D341Med (cell line): ENCODE measurements around the gene ACKR2.

Experiments used
- DNase-seq: peaks from one replicate; pipeline ENCODE4 v3.0.0; 2012; ENCODE audit warnings: low spot score

ACKR2 gene, protein sequence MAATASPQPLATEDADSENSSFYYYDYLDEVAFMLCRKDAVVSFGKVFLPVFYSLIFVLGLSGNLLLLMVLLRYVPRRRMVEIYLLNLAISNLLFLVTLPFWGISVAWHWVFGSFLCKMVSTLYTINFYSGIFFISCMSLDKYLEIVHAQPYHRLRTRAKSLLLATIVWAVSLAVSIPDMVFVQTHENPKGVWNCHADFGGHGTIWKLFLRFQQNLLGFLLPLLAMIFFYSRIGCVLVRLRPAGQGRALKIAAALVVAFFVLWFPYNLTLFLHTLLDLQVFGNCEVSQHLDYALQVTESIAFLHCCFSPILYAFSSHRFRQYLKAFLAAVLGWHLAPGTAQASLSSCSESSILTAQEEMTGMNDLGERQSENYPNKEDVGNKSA

DNA sequence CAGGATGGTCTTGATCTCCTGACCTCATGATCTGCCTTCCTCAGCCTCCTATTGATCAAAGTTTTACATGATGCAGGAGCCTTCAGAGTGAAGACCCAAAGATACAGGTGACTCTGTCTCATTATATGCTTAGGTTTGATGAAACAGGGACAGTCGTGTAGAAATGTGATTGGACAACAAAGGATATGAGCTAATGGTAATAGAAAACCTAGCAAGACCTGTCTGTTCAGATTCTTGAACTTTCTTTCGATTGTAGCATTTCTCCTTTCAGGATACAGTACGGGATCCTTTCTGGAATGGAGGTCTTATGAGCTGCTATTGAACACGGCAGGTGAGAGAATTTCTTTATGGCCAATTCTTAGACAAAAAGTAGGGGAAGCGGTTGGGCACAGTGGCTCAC lies at the start of gene ACKR2:
Gene ACKR2 (plus strand): TSS at position 244 of the 400 bp plus-strand sequence. CDS start 55,058 bp downstream, outside the sequence.
- DNase-seq, result no peak

DNA sequence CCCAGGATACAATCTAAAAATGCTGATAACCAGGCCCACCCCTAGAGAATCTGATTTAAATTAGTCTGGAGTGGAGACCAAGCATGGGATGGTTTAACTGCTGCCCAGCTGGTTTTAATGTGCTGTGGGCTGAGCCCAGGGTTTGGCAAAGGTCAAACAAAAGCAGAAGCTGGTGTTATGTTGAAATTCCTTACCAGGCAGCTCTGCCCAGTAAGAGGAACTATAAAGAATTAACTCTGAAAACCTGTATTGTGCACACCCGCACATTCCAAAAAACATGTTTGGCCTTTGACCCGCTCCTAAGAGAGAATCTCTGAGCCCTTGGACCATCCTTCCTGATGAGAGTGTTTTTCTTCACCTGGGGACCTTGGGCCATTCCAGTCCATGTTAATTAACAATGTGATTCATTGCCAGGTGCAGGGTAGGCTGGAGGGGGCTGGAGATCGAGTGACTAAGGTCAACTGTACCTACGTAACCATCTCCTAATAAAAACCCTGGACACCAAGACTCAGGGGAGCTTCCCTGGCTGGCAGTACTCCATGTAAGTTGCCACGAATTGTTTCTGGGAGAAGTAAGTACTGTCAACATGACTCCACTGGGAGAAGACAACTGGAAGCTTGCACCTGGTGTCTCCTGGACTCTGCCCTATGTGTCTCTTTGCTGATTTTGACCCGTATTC lies 47.1 kb upstream of the ACKR2 start:
- DNase-seq, result no peak

DNA sequence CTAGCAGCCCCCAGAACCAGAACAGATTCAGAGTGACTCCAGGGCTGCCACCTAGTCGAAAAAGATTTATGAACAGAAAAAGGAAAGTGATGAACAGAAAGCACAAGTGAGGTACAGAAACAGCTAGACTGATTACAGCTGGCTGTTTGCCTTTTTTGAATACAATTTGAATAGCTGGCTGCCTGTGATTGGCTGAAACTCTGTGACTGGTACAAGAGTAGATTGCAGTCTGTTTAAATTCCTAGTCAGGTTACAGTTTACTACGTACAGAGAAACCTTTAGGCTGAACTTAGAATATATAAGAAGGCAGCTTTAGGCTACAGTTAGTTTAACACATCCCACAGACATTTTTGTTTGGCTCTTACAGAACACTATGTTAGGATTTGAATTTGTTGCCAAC lies 46.2 kb upstream of the ACKR2 start:
- no peak for DNase-seq

DNA sequence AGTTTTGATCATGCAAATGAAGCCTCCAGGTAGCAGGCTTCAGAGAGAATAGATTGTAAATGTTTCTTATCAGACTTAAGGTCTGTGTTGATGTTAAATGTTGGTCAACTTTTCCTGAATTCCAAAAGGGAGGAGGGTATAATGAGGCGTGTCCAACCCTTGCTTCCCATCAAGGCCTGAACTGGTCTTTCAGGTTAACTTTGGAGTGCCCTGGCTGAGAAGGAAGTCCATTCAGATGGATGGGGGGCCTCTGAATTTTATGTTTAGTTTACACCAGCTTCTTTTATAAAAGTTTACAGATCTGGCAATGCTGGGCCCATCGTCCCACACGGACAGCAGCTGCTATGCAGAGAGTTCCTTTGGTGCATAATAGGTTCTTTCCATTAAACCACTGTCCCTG lies 45.1 kb upstream of the ACKR2 start:
- DNase-seq, result no peak

DNA sequence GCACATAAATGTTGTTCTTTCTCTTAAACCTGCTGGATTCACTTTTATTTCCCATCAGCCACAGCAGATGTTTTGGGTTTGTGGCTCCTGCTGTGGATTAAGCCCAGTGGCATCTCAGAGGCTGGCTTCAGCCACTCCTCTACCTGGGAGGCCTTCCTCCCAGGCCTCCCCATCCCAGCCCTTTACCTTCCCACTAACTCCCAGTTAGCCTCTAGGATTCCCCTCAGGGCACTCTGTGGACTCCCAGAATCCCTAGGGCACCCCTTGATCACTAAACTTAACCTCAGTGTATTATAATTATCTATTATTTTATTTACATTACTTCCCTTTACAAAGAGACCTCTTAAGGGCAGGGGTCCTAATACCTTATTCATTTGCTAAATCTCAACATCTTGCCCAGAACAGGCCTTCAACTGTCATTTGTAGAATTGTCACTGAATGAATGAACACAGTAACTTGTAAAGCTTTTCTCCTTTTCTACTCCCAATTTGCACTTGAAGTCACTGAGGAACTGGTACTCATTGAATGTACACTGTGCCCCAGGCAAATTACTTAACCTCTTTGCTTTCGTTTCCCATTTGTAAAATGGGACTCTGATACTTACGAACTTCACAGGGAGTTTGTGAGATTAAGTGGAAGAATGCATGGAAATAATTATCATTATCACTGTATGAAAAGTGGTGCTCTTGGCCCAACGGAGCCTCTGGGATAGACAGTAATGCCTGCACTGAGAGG lies 44.5 kb upstream of the ACKR2 start:
- no peak for DNase-seq

DNA sequence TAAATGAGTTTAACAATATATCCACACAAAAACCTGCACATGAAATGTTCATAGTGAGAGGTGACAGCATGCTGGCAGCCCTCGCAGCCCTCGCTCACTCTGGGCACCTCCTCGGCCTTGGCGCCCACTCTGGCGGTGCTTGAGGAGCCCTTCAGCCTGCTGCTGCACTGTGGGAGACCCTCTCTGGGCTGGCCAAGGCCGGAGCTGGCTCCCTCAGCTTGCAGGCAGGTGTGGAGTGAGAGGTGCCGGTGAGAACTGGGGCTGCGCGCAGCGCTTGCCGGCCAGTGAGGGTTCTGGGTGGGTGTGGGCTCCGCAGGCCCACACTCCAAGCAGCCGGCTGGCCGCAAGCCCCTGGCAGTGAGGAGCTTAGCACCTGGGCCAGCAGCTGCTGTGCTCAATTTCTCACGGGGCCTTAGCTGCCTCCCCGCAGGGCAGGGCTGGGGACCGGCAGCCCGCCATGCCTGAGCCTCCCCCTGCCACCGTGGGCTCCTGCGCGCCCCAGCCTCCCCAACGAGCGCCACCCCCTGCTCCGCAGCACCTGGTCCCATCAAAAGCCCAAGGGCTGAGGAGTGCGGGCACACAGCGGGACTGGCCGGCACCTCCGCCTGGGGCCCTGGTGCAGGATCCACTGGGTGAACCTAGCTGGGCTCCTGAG lies 39.6 kb upstream of the ACKR2 start:
- DNase-seq, result no peak

DNA sequence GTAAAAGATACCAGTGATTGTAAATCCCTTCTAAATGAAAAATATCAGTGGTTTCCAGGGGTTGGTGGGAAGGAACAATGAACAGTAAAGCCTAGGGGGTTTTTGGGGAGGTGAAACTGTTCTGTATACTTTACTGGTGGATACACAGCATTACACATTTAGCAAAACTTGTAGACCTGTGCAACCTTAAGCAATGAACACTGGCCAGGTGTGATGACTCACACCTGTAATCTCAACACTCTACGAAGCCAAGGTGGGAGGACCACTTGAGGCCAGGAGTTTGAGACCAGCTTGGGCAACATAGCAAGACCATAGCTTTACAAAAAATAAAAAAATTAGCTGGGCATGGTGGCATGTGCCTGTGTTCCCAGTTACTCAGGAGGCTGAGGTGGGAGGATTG lies 38.0 kb upstream of the ACKR2 start:
- no peak for DNase-seq

DNA sequence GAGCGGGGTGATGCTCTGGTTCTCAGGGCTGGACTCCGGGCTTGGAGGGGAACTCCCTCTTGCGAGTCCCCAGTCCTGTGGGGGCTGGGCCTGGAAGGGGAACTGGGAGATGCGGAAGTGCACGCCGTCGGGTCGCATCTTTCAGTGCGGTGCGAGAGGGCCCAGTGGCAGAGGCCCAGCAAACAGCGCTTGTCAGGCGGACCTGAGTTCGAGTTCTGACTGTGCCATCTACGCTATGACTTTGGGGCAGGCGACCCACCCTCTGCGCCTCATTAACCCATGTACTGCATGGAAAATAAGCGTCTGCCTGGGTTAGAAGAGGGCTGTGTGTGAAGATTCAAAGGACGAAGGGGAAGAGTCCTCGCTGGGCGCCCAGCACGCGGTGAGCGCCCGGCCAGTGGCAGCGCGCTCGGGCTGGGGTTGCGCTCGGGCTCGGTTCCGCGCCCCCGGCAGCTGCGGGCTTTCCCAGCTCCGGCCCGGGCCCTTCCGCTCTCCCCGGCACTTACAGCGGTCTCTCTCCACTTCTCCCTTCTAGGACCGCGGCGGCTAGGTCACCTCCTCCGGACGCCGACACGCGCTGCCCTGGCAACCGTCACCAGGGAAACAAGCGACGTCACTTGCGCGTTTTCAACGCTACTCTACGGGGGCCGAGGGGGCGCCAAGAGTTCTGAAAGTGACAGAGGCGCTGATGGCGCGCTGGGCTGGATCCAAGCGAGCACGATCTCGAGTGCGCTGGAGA lies 36.4 kb upstream of the ACKR2 start, which contains the start of gene CCDC13:
Gene CCDC13 (minus strand): TSS at position 584 of the 739 bp plus-strand sequence. CDS start 14,908 bp downstream, outside the sequence.
- DNase-seq, result peak; percentile 93

DNA sequence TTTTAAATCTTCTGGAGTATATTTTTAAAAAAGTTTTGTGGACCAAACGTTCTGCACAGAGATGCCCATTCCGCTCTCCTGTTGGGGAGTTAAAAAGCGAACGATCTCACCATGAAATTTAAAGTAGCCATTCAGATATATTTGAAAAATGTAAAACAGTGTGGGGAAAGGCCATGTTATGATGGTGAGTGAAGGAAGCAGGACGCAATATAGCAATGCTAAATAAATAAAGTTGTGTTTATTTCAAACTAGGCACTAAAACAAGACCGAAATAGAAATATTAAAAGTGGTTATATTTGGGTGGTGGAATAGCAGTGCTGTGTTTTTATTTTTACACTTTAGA lies 35.9 kb upstream of the ACKR2 start:
- no peak for DNase-seq

DNA sequence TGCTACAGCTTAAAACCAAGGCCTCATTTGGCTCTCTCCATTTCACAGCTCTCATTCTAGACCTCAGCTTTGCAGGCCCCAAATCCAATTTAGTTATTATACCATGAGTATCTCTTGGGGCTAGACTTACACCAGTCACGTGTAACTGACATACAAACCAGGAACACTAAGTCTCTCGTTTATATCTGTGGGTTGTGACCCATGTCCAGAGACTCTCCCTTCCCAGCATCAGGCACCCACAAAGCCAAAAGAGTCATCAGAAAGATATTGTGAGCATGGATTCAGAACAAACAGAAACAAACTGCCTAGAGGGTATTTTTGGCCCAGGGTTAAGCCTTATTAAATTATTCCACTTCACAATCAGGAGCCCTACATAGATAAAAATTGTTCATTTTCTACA lies 30.6 kb upstream of the ACKR2 start:
- no peak for DNase-seq

DNA sequence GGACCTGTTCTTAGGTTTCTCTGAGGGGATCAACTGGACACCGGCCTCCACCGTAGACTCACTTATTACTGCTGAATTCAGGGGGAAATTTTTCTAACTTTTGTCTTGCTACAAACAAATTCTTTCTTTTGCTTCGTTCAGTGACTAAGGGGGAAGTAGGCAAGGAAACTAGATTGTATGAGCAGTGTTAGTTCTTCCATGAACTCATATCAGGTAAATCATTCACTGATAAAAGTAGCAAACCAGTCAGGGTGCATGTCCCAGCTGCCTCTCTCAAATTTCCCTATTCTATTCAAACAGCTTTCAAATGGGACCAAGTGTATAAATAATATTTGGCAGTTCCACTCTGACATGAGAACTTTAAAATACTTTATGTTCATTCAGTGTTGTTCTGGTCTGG lies 28.8 kb upstream of the ACKR2 start:
- DNase-seq, result no peak

DNA sequence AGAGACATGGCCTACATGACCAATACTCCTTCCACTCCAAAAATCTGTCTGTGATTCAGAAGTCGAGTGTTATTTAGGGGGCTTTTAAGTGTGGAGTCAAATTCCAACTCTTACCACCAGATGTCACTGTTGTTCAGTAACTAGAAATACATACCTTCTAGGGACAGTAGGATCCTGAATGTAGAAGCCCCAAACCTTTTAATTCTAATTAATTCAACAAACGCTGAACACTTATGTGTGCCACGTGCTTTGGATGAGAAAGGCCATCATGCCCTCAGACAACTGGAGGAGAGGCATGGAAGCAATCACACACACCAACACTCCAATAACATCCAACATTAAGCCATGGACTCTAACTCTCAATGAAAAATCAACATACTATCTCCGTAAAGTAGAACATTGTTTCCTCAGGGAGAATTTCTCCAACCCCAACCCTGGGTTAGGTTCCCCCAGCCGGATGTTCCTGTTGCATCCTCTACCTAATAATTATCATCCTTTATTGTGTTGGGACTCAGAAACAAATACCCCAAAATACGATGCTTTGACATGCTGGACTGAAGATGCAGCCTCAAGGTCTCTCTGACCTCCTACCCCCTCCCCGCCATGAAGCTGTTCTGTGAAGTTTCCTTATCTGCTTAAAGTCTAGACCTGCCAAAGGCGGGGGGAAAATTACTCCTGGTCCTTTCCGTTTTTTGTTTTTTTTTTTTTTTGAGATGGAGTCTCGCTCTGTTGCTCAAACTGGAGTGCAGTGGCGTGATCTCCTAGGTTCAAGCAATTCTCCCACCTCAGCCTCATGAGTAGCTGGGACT lies 28.1 kb upstream of the ACKR2 start:
- peak; percentile 63 for DNase-seq

DNA sequence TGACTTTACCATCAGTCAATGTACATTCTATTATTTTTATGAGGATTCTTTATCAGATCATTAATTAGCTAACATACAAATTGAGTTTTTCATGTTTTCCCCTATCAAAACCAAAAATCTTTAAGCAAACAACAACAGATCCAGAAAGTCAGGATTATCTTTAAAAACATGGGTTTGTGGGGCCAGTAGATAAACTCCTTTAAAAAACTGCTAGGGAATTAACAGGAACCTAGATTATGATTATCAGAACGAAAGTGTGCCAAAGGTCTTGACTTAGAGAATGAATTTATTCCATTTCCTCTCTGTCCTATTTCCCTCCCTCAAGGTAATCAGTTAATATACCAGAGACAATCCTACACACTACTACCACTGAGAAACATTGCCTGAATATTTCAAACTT lies 23.0 kb upstream of the ACKR2 start:
- no peak for DNase-seq

DNA sequence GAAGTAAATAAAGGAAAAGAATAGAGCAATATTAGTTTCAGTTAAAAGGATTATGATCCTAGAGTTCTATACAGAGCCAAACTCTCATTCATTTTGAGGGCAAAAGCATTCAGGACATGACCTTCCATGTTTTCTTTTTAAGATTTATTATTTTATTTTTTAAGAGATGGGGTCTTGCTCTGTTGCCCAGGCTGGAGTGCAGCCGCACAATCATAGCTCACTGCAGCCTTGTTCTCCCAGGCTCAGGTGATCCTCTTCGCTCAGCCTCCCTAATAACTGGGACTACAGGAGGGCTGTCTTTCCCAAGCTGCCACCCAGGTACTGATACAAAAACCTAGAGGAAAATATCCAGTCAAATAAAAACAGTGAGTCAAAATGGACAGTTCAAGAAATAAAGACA lies 22.6 kb upstream of the ACKR2 start:
- DNase-seq, result no peak

DNA sequence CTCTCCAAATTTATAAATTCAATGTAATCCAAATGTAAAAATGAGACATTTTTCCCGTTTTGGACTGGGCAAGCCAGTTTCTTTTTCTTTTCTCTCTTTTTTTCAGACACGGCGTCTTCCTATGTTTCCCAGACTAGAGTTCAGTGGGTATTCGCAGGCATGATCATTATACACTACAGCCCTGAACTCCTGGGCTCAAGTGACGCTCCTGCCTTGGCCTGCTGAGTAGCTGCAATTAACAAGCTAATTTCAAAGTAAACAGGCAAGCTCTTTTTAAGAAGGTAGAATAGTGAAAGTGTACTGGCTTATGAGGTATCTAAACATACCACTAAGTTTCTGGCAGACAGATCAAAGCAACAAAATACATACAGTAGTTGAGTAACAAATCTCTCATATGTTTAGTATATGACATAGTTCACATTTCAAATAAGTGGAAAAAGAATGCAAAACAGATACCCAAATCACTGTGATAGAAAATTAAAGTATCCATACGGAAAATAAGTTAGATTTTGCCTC lies 18.5 kb upstream of the ACKR2 start:
- DNase-seq, result no peak

DNA sequence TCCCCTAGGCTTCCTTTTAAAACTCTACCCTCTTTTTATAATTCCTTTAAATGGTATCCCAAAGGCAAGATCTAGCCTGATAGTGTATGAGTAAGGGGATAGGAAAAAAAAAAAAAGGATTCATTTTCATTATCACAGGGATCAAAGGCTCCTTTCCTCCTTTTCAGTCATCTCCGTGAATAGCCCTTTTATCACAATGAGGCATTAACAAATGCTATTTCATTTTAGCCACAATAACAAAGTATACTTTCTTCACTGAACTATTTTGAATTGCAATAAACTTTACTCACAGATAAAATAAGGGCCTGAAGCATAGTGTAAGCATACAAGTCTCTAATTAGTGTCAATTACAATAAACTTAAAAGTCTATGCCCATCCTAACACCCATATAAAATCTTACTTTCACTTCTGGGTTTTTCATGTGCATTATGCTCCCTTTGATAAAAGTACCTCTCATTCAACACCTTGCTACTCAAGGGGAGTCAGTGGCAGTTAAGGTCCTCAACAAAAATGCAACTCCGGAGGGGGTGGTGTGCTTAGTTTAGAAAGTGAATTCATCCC lies 13.5 kb upstream of the ACKR2 start:
- no peak for DNase-seq

DNA sequence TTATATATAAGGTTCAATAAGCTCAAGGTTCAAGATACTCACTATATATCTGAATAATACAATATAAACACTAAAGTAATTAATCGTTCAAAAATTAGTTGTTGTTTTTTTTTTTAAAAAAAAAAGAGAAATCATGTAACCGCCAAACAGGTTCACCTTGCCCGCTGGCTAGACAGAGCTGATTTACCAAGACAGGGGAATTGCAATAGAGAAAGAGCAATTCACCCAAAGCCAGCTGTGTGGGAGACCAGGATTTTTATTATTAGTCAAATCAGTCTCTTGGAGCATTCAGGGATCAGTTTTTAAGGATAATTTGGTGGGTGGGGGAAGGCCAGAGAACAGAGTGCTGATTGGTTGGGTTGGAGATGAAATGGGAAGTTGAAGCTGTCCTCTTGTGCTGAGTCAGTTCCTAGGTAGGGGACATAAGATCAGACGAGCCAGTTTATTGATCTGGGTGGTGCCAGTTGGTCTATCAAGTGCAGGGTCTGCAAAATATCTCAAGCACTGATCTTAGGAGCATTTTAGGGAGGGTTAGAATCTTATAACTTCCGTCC lies 12.8 kb upstream of the ACKR2 start:
- no peak for DNase-seq

DNA sequence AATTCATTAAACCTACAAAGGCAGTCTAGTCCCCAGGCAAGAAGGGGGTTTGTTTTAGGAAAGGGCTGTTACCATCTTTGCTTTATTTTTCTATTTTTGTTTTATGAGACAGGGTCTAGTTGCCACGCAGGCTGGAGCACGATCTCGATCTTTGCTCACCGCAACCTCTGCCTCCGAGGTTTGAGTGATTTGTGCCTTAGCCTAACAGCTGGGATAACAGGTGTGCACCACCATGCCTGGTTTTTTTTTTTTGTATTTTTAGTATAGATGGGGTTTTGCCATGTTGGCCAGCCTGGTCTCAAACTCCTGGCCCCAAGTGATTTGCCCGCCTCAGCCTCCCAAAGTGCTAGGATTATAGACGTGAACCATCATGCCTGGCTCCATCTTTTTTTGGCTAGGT lies 9.9 kb upstream of the ACKR2 start:
- no peak for DNase-seq

DNA sequence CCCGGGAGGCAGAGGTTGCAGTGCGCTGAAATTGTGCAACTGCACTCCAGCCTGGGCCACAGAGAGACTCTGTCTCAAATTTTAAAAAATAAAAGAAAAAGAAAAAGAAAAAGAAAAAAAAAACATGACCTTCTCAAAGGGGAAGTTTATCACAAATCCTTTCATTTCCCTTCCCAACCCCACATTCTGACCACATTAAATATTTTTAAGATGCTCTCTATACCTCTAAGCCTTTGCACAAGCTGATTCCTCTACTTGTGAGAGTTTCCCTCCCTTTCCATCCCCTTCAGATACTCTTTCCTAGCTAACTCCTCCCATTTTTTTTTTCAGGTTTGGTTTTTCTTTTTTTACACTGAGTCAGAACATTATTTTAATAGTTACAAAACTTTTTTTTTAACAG lies 9.0 kb upstream of the ACKR2 start:
- no peak for DNase-seq

DNA sequence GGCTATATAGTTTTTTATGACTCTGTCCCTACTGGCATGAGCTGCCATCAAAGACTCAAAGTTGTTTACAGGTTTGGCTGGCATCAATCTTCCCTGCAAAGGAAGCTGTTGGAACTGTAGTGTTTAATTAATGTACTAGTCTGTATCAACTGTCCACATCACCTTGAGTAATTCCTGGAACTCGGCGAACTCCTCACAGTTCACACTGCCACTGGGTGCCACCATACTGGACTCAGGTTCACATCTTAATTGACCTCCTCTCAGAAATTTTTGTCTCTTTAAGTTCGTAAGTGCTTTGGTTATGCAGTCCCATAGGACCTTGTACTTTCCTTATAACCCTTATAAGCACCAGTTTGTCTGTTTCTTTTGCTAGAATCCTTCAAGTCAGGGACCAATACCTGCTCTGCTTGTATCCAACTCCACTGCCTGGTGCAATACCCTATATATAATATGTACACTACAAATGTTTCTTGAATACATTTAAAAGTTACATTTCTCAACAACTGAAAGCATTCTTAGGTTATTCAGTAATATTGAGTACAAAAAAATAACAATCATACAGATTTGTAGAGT lies 8.1 kb upstream of the ACKR2 start:
- no peak for DNase-seq
